ENCODE data around the gene GAL3ST2.
"Not testable (repeated sequence)": the region's sequence is repeated elsewhere in the genome, so short reads cannot be mapped to it uniquely, and the experiment has no call there.

Gene GAL3ST2

DNA sequence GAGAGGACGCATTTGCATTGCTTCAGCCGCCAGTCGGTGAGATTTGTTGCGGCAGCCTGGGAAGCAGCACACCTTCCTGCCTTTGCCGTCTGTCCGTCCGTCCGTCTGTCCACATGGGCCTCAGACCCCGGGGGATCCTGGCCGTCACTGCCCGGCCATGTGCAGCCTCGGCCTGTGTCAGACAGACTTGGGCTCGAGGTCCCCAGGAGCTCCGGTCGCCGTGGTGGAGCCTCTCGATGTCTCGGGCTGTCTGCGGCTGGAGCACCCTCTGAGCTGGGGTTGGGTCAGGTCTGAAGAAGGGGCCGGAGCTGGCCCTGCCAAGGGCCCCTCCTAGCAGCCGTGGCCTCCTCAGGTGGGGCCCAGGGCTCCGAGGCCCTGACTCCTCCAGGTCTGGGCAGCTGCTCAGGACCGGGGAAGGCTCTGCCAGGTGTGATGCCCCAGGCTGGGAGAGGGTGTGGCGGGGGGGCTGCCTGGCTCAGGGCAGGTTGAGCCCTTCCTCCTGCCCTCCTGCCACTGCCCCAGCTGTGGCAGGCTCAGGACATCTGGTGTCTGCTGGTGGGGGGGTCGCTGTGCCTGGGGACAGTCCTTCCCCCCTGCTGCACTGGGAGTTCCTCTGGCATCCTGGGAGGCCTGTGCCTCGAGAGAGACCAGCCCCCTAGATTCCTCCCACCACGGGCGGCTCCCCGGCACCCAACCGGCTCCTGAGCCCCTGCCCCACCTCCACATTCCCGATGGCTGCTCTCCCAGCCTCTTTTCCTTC lies 44.2 kb downstream of the GAL3ST2 start:
- DNase-seq: no peak

DNA sequence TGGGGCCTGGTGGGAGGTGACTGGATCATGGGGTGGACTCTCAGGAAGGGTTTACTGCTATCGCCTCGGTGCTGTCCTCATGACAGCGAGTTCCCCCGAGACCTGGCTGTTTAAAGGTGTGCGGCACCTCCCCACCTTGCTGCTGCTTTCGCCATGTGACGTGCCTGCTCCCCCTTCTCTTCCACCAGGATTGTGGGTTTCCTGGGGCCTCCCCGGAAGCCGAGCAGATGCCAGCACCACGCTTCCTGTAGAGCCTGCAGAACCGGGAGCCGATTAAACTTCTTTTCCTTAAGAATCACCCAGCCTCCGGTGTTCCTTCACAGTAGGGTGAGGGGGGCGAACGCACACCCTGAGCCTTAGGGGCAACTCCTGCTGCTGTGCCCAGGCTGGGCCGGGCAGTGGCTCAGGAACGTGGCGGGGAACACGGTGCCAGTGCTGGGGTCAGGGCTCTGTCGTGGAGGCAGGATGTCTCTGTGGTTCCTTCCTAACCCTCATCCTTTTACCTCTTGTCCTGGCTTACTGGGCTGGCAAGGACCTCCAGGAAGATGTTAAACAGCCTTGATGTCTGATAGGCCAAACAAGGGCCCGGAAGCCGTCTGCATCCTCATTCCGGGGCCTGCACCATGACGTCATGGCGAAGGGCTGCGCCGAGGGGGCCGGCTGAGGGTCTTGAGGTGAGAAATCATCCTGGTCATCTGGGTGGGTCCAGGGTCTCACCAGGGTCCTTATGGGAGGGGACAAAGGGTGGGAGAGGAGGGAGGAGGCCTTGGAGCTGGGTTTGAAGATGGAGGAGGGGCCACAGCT lies 45.0 kb downstream of the GAL3ST2 start:
- no peak for DNase-seq

DNA sequence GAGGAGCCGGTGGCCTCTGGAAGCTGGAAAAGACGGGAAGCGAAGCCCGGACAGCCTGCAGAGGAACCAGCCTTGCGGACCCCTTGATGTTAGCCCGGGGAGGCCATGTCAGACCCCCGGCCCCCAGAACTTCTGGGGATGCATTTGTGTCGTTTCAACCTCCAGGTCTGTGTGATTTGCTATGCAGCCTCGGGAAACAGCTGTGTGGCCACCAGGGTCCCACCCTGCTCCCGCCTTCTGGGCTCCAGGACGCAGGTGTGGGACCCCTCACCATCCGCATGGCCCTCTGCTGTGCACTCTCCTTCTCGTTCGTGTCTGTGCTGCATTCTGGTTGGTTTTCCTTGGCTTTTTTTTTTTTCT lies 45.6 kb downstream of the GAL3ST2 start:
- no peak for DNase-seq

DNA sequence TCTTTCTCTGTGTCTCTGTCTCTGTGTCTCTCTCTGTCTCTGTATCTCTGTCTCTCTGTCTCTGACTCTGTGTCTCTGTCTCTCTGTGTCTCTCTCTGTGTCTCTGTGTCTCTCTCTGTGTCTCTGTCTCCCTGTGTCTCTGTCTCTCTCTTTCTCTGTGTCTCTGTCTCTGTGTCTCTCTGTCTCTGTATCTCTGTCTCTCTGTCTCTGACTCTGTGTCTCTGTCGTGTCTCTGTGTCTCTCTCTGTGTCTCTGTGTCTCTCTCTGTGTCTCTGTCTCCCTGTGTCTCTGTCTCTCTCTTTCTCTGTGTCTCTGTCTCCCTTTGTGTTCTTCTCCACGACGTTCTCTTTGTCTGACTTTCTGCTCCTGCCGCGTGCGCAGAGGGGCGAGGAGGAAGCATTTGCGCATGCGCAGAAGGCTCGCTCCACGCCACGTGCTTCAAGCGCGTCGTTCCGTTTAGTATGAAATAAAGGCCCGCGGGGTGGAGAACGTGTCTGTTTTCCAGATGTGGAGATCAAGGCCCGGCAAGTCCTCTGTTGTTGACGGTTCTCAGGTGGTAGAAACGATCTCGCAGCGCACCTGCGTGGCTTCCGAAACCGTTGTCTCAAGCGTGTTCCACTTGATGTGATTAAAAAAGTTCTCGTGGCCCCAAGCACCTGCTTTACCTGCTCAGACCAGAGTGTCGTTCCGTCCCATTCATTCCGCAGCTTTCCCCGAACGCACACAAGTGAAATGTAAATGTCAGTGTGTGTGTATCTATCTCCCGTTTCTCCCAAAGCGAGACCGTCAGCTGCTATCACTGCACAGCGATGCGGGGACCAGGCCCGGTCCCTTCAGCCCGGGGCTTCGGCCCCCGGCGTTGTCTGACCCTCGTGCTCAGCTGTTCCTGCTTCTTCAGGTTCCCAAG lies 47.2 kb downstream of the GAL3ST2 start:
- DNase-seq: not testable (repeated sequence)

- no peak for DNase-seq
These were observed 50.8 kb downstream of the GAL3ST2 start for GRCh38 chr2:241827394-241827793.

DNA sequence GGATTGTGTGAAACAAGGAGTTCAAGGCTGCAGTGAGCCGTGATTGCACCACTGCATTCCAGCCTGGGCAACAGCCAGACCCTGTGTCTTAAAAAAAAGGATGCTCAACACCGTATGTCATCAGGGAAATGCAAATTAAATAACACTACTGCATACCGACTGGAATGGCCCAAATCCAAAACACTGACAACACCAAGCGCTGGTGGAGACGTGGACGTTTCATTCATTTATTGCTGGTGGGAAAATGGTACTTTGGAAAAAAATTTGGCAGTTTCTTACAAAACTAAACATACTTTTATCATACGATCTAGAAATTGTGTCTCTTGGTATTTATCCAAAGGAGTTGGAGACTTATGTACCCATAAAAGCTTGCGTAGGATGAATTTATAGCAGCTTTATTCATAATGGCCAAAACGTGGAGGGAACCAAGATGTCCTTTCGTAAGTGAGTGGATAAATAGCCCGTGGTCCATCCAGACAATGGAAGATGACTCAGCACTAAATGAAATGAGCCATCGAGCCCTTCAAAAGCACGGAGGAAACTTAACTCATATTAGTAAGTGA lies 56.6 kb downstream of the GAL3ST2 start:
- no peak for DNase-seq

DNA sequence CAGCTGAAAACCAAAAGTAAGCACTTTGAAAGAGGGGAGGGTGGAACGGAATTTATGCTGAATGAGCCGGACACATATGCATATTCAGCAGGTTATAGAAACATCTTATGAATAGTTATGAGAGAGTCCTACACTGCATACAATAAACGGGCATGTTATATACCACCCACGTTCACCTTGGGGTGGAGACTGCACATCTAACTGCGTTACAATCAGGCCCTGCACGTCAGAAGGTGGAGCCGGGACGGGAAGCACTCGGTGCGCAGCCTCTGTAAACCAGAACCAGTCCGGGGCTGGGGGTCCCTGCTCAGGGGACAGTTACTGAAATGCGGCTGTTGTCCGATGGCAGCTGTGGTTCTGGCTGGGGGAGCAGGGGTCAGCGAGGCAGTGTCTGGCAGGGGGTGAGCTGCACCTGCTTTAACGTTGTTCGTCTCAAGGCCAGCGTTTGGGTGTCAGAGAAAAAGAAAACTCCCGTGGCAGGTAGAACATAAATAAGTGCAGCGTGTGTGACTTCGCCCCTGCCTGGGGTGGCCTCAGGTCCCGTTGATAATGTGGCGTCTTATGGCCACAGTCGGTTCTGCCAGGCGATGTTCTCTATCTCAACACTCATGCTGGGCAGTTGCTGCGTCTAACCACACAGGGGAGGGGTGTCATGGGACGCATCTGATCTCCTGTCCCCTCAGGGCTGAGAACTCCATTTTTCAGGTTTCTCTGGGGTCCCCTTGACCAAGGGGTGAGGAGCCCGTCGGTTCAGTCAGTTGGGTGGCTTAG lies 57.3 kb downstream of the GAL3ST2 start:
- DNase-seq: not testable (repeated sequence)

- no peak for DNase-seq
These were observed 58.0 kb downstream of the GAL3ST2 start for GRCh38 chr2:241834527-241835210.

- no peak for DNase-seq
These were observed 59.0 kb downstream of the GAL3ST2 start for GRCh38 chr2:241835611-241836010.

DNA sequence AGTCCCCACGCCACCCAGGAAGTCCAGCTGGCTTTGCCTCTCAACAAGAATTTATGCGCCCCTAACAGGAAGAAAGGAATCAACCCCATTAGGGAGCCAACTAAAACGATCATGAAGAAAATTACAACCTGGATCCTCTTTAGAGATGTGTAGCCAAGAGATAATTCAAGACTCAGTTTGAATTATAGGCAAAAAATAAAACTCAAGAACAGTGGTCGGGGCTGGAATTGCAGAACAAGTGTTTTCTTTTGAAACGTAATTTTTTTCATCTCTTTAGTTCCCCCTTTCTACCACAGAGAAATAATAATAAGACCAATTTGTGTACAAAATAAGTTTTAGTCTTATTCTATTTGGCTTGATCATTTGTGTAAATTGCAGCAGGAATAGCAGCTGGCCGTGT lies 59.7 kb downstream of the GAL3ST2 start:
- peak in 1 of 3 donors; percentile 12 for DNase-seq

DNA sequence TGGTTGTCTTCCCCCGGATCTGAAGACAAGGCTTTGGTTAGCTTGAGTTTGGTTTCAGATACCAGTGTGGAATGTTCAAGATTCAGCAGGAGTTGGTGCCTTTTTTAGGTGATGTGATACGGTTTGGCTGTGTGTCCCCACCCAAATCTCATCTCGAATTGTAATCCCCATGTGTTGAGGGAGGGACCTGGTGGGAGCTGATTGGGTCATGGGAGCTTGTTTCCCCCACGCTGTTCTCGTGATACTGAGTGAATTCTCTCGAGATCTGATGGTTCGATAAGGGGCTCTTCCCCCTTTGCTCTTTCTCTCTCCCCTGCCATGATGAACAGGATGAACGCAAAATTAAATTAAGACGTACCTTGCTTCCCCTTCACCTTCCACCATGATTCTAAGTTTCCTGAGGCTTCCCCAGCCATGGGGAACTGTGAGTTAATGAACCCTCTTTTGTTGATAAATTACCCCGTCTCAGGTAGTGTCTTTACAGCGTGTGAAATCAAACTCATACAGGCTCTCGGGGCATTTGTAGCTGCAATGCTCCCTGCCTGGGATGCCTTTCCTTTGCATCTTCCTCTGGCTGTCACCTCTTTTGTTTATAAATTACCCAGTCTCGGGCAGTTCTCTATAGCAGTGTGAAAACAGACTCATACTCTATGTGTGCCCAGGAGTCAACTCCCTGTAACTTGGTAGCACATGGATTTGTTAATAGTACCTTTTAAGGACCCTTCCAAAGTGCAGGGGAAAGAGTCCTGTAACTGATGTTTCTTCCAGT lies 60.8 kb downstream of the GAL3ST2 start:
- no peak for DNase-seq

- DNase-seq: no peak
These were observed 64.8 kb downstream of the GAL3ST2 start for GRCh38 chr2:241841181-241842066.

GRCh38 chr2:241842067-241842415 lies 65.4 kb downstream of the GAL3ST2 start:
- DNase-seq: no peak

DNA sequence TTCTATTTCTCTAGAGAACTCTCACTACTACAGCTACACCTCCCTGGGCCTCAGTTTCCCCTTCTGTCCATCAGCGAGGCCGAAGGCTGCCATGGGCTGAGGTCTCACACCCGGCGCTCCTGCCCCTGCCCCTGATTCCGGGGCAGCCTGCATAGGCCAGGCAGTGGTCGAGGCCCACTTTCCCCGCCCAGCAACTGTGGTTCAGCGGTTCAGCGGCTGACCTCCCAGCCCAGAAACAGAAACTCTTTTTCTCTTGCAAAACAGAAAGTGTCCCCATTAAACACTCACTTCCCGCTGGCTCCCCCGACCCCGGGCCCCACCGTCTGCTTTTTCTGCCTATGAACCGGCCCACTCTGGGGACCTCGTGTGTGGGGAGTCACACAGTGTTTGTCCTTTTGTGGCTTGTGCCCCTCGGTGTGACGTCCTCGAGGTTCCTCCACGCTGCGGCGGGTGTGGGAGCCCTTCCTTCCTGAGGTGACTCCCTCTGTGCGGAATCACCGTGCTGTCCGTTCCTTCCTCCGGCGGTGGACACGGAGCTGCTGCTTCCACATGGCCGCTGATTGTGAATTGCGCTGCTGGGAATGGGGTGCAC lies 66.1 kb downstream of the GAL3ST2 start:
- DNase-seq: peak; percentile 83 to 97 (median 93)

- DNase-seq: no peak
These were observed 66.9 kb downstream of the GAL3ST2 start for GRCh38 chr2:241843321-241844065.

DNA sequence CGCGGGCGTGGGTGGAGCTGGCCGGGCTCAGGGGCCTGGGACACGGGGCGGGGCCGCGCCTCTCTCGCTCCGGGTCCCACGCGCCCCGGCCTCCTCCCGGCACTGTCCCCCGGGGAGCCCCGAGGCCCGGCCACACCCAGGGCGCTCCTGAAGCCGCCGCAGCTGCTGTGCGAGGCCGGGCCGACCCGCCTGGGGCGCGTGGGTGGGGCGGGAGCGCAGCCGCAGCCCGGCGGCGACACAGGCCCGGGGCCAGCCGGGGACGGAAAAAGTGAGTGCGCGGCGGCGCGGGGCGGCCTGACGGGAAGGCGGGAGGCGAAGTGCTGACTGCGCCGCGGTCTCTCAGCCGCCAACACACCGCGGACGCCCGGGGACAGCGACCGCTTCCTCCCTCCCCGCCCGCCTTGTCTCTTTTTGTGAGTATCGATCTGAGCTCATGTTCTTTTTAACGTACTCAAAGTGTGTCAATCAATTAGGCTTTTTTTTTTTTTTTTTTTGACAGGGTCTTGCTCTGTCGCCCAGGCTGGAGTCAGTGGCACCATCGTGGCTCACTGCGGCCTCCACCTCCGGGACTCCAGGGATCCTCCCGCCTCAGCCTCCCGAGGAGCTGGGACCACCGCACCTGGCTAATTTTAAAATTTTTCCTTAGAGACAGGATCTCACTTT lies 67.6 kb downstream of the GAL3ST2 start:
- DNase-seq: peak; percentile 83 to 96 (median 90)

DNA sequence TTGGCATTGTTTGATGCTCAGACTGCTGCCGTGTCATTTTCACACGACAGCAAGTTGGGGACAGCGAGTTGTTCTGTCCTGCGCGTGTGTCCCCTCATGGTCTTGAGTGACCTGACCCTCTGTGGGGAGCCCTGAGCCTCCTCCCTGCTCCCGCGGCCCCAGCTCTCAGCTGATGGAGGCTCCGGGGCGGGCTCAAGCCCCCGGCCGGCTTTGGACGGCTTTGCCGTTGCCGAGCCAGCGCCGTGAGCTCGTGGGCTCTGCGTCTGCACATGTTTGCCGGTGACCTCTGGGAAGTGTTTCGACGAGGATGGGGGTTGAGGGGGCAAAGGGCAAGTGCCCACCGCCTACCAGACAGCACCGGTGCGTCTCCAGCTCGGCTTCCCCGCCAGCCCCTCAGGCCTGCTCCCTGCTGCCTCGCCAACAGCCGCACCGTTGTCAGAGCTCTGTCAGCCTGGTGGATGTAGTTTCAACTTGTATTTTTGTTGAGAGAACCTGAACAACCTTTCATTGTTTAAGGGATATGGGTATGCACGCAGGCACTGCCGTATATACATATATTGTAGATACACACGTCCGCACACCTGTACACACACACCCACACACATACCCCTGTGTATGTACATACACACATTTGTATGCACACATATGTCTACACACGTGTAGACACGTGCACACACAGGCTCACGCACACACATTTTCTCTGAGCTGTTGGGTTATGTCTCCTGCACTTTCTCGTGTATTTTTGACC lies 68.4 kb downstream of the GAL3ST2 start:
- DNase-seq: no peak
